Panc1 (cell line): ENCODE data around the gene KLK4. TPM values are rescaled to one million over a fixed set of nuclear protein-coding genes. Genes with fewer than 3 reads are reported as not detected.

Experiments used
- ATAC-seq: fragments of 200-7000 bp; cut with Tn5 transposase; 2 replicates; pipeline ENCODE4 v1.9.1; 2020; ENCODE audit warnings: mild to moderate bottlenecking, moderate library complexity
- BruUV-seq: library from RNA; stranded (reverse); fragments of 400-500 nt; replicated peaks from 2 replicates; lab custom pipeline; 2021; lab: Mats Ljungman, UMichigan
- CTCF ChIA-PET: fragments of 300-600 bp; sonication (Branson Sonifier 250); formaldehyde crosslinking; loops from one replicate; lab custom pipeline; 2022; ENCODE audit warnings: antibody characterized with exemption; lab: Charles Lee
- POLR2A ChIA-PET: fragments of 300-600 bp; sonication (Branson Sonifier 250); formaldehyde crosslinking; loops from one replicate; lab custom pipeline; 2022; ENCODE audit warnings: antibody characterized with exemption; lab: Charles Lee
- DNase-seq: peaks from one replicate; pipeline ENCODE4 v3.0.0-alpha.2; 2010; ENCODE audit warnings: low read depth, low spot score
- H3K27ac ChIP-seq: 2 replicates; pipeline ENCODE4 v1.5.1; 2011; ENCODE audit warnings: mild to moderate bottlenecking, low read length, inconsistent platforms
- H3K27me3 ChIP-seq: fragments of 200-500 bp; sonication (Bioruptor generic); 2 replicates; pipeline ENCODE4 v1.6.0; 2014; ENCODE audit warnings: low read length, inconsistent platforms; ENCODE audit not compliant: control insufficient read depth, insufficient read depth
- H3K36me3 ChIP-seq: fragments of 200-500 bp; sonication (Bioruptor generic); 2 replicates; pipeline ENCODE4 v1.5.1; 2014; ENCODE audit warnings: inconsistent platforms, mild to moderate bottlenecking, low read length, moderate library complexity; ENCODE audit not compliant: control insufficient read depth, insufficient read depth
- H3K4me1 ChIP-seq: 2 replicates; pipeline ENCODE4 v1.5.1; 2011; ENCODE audit warnings: inconsistent platforms, mild to moderate bottlenecking, low read length, moderate library complexity; ENCODE audit not compliant: control insufficient read depth, insufficient read depth
- H3K4me3 ChIP-seq, 2 experiments: 2 replicates each; pipeline ENCODE4 v1.5.1; 2011 to 2012; ENCODE audit warnings: low read depth in 2 of 2, low read length in 2 of 2, mild to moderate bottlenecking in 2 of 2, inconsistent platforms in 1 of 2, moderate library complexity in 1 of 2
- H3K9me3 ChIP-seq: fragments of 200-500 bp; sonication (Bioruptor generic); 2 replicates; pipeline ENCODE4 v1.5.1; 2014; ENCODE audit warnings: low read depth, mild to moderate bottlenecking, inconsistent platforms, low read length, moderate library complexity; ENCODE audit not compliant: control insufficient read depth, insufficient read depth
- POLR2AphosphoS5 ChIP-seq: IDR thresholded peaks from 2 replicates; pipeline ENCODE4 v1.6.1; 2012; ENCODE audit warnings: mild to moderate bottlenecking, low read depth, low read length, moderate library complexity
- REST ChIP-seq, 2 experiments: IDR thresholded peaks; 2 replicates each; pipeline ENCODE4 v1.6.1; 2011 to 2012; ENCODE audit warnings: low read depth in 2 of 2, control low read depth in 1 of 2, low read length in 1 of 2, mild to moderate bottlenecking in 1 of 2, moderate library complexity in 1 of 2; ENCODE audit not compliant: insufficient read depth in 1 of 2
- SIN3A ChIP-seq: IDR thresholded peaks from 2 replicates; pipeline ENCODE4 v1.6.1; 2012; ENCODE audit warnings: low read depth, mild to moderate bottlenecking, low read length, moderate library complexity, borderline replicate concordance; ENCODE audit not compliant: insufficient read depth
- TCF7L2 ChIP-seq: IDR thresholded peaks from 2 replicates; pipeline ENCODE4 v1.6.1; 2011; ENCODE audit warnings: mild to moderate bottlenecking, low read depth, low read length, inconsistent platforms
- in situ Hi-C: cut with HindIII; loops from 2 replicates; pipeline ENCODE4 v1.10.0; 2016; ENCODE audit warnings: low sequenced_read_pairs, low pct_unique_long_range_greater_than_20kb
- intact Hi-C: fragments of 100-400 bp; cut with micrococcal nuclease; formaldehyde crosslinking; loops from one replicate; pipeline ENCODE4 v1.10.0; 2022; ENCODE audit not compliant: unreplicated experiment
- total RNA-seq: library from RNA; stranded (reverse); gene quantifications from one replicate; pipeline ENCODE4 v1.2.1, GENCODE V29; 2021; ENCODE audit not compliant: unreplicated experiment
- TF ChIP-seq, protein P1 (sequence below): fragments of 450-650 bp; IDR thresholded peaks from 2 replicates; pipeline ENCODE4 v1.5.1; 2017; ENCODE audit warnings: mild to moderate bottlenecking

KLK4 gene
- total RNA-seq, 1 experiment from 2014 or later: not detected

DNA sequence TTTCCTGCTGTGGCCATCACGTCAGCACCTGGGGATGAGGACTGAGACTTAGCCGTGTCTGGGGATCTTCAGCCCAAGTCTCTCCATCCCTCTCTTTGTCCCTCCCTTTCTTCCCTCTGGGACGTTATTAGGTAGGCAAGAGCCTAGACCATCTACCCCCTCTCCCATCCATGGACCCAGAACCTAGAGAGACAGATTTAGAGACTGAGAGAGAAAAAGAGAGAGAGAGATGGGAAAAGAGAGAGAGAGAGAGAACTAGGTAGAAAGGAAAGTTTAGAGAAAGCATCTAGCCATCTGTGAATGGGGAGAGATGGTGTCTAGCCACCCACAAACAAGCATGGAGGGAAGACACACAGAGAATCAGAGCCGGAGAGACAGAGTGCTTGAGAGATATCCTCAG is 473 bp downstream of the KLK4 start:
- ChIA-PET CTCF (no interaction called here), POLR2A (no interaction called here)
- BruUV-seq: no TSS peak
- in situ Hi-C loops: no loop called here
- H3K9me3 ChIP-seq: no peaks in the 10 kb centered on the region
- TF ChIP-seq TCF7L2 (no peak), SIN3A (no peak), POLR2AphosphoS5 (no peak), REST (IDR thresholded peaks at IDR 0.05; ENCODE audit: insufficient read depth in 1 of 2, low read depth in 2 of 2, low read length in 1 of 2) (no peak)
- TF ChIP-seq, protein P1, sequence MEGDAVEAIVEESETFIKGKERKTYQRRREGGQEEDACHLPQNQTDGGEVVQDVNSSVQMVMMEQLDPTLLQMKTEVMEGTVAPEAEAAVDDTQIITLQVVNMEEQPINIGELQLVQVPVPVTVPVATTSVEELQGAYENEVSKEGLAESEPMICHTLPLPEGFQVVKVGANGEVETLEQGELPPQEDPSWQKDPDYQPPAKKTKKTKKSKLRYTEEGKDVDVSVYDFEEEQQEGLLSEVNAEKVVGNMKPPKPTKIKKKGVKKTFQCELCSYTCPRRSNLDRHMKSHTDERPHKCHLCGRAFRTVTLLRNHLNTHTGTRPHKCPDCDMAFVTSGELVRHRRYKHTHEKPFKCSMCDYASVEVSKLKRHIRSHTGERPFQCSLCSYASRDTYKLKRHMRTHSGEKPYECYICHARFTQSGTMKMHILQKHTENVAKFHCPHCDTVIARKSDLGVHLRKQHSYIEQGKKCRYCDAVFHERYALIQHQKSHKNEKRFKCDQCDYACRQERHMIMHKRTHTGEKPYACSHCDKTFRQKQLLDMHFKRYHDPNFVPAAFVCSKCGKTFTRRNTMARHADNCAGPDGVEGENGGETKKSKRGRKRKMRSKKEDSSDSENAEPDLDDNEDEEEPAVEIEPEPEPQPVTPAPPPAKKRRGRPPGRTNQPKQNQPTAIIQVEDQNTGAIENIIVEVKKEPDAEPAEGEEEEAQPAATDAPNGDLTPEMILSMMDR: no peak
- H3K27ac ChIP-seq: no peak overlapping the region
- DNase-seq (no peak), ATAC-seq (no peak)
- intact Hi-C loops: no loop called here
- H3K36me3 ChIP-seq: no peaks in the 10 kb centered on the region
- H3K4me1 ChIP-seq: no peaks in the 10 kb centered on the region
- H3K4me3 ChIP-seq: no peak overlapping the region
- peaks cover 8% of the 10 kb centered on the region for H3K27me3 ChIP-seq

GRCh38 chr19:50909240-50910070 is 1.7 kb downstream of the KLK4 start:
- H3K27ac ChIP-seq: no peak overlapping the region
- H3K9me3 ChIP-seq: no peaks in the 10 kb centered on the region
- in situ Hi-C loops (no loop called here), intact Hi-C loops (no loop called here)
- POLR2A ChIA-PET: interaction anchor here (0.6 kb wide), 1 partner anchor 19 kb away, joined by 12 read pairs; no protein-coding TSS in a partner anchor
- TF ChIP-seq TCF7L2 (no peak), REST (IDR thresholded peaks at IDR 0.05; ENCODE audit: insufficient read depth in 1 of 2, low read depth in 2 of 2, low read length in 1 of 2) (no peak), SIN3A (no peak), POLR2AphosphoS5 (no peak)
- TF ChIP-seq, protein P1: no peak
- CTCF ChIA-PET: interaction anchor here (1.2 kb wide), 1 partner anchor 12 kb away, joined by 3 read pairs; no protein-coding TSS in a partner anchor
- ATAC-seq (peak; percentile 86), DNase-seq (no peak)
- peaks cover 4% of the 10 kb centered on the region; the same call in 1 of the 2 replicates for H3K27me3 ChIP-seq
- H3K36me3 ChIP-seq: no peaks in the 10 kb centered on the region
- peak overlapping the region in 1 of 2 experiments; percentile 24; a peak in 1 of 4 replicates for H3K4me3 ChIP-seq
- H3K4me1 ChIP-seq: no peaks in the 10 kb centered on the region
- no TSS peak for BruUV-seq
